Femur (tissue), 1 donor: Measurements from ENCODE around the gene UBE2G1.

Source experiments
- DNase-seq: peaks from one replicate; pipeline ENCODE4 v3.0.0-alpha.2; 2017

UBE2G1 gene

GRCh38 chr17:4241535-4241934 lies 124.9 kb downstream of the UBE2G1 start:
- no peak for DNase-seq

- no peak for DNase-seq
Measured at GRCh38 chr17:4236456-4236855, 130.0 kb downstream of the UBE2G1 start.

GRCh38 chr17:4235372-4236279 lies 130.8 kb downstream of the UBE2G1 start:
- no peak for DNase-seq

GRCh38 chr17:4234401-4234800 lies 132.1 kb downstream of the UBE2G1 start:
- no peak for DNase-seq

- DNase-seq: no peak
Measured at GRCh38 chr17:4233668-4234258, 132.7 kb downstream of the UBE2G1 start.

GRCh38 chr17:4232168-4232813 lies 134.2 kb downstream of the UBE2G1 start:
- no peak for DNase-seq

- peak; percentile 80 for DNase-seq
Measured at GRCh38 chr17:4229627-4230541, 136.6 kb downstream of the UBE2G1 start.

GRCh38 chr17:4221899-4222659 lies 144.4 kb downstream of the UBE2G1 start:
- no peak for DNase-seq

GRCh38 chr17:4221163-4221562 lies 145.3 kb downstream of the UBE2G1 start:
- DNase-seq: no peak

GRCh38 chr17:4220655-4221054 lies 145.8 kb downstream of the UBE2G1 start:
- DNase-seq: no peak
